HG03135 (cell line): Measurements from ENCODE around the gene KCNQ1.

ENCODE experiments used
- ATAC-seq: cut with Tn5 transposase; IDR thresholded peaks from one replicate; pipeline ENCODE4 v1.9.1; 2021; ENCODE audit warnings: mild to moderate bottlenecking, moderate library complexity; ENCODE audit not compliant: unreplicated experiment

KCNQ1 gene

DNA sequence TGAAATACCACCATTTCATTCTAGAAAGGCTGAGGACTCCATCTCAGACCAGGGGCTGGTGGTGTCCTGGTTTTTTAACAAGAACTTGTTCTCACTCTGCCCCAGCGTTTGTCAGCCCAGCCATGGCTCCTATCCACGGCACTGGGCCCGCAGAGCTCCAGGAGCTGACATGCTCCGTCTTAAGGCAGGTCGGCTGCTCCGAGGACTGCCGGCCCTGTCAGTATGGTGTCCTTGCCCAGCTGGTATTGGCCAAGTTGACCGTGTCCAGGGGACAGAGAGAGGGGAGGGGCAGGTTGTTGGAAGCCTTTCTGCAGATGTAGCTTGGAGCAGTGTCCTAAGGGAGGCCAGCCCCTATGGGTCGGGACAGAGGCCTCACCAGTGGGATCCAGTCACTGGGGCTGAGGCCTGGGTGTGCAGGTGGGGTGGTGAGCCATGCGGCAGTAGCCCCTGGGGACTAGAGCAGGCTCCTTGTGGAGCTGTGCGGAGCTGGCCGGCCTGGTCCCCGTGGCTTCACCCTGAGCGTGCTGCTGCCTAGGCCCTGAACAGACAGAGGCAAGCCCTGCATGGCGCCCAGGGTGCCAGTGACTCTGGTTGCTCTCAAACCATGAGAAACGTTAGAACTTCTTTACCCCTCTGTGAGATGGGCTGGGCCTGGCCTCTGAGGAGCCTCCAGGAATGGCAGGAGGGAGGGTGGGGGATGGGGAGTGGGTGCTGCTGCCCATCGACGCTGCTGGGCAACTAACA is 294.9 kb downstream of the KCNQ1 start:
- no peak for ATAC-seq

DNA sequence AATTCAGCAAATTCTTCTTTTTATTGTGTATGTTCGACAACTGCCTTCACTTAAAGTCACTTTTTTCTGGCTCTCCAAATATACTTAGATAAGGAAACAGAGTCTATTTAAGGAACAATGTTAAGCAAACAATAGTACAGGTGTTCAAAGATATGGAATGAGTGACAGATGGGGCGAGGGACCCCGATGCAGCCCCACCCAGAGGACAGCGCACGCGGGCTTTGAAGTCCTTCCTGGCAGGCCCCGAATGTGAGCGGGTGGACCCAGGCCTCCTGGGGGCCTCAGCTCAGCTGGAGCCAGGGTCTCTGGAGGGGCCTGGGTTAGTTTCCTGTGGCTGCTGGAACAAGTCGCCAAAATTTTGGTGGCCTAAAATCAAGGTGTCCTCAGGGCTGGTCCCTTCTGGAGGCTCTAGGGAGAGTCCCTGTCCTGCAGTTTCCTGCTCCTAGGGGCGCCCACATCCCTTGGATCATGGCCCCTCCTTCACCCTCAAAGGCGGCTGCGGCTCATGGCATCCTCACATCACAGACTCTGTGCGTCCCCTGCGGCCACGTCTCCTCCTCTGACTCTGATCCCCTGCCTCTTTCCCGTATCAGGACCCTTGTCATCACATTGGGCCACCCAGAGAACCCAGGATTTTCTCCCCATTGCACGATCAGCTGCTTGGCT is 295.6 kb downstream of the KCNQ1 start:
- ATAC-seq: no peak

DNA sequence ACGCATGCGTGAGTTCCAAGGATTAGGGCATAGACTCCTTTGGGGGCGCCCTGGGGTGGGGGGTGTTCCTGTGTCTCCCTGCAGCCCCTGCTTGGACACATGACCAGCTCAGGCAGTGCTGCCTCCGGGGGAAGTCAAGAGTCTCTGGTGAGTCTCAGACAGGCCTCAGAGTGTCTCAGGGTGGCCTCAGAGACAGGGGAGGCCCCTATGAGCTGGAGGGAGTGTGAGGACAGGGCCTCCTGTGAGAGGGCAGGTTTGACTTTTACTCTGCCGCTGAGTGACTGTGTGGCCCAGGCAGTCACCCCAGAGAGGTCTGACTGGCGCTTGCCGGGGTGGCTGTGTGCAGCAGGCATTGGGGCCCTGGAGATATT is 296.2 kb downstream of the KCNQ1 start:
- ATAC-seq: no peak

DNA sequence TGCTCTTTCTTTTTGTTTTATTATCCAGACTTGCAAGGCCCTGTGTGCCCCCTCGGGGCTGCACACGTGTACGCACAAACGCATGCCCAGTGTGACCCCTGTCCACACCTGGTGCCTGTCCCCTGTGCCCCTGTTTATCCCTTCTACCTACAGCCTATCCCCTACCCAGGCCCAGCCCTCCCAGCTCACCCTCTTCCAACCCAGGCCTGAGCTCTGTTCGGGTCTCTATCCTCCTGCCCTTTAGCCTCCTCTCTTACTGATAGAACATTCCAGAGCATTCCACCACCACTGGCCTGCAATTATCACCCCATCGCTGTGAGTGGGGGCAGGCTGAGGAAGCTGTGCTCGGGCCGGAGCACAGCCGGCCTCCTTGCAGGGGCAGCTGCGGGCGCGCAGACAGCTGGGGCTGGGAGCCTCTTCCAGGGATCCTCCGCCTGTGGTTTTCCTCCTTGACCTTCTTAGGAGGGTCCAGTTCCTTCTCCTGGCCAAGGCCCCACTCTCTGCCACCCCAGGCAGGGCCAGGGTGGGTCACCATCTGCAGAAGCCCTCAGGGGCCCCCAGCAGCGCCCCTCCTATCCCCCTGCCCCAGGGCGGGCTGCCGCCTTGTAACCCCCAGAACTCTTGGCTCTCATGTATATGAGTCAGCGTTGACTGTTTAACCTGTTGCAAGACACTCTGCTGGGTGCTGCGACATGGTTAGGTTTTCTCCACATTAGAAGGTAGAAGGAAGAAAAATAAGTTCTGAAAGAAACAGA is 296.7 kb downstream of the KCNQ1 start:
- ATAC-seq: no peak

DNA sequence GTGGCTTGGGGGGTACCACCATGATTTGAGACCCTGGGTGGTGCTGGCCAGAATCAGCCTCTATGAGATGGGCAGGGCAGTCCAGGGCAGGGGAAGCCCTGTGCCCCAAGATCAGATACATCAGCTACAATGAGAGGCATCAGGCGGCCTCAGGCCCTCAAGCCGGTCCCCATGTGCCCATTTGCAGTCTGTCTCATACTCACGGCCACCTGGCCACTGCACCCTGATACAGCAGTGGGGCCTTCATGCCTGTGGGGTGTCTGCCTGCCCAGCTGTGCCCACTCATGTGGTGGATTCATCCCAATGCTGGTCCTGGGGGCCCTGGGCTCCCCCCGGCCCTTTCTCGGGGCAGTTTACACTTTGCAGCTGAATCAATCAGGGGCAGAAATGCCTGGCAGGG is 297.4 kb downstream of the KCNQ1 start:
- ATAC-seq: no peak

DNA sequence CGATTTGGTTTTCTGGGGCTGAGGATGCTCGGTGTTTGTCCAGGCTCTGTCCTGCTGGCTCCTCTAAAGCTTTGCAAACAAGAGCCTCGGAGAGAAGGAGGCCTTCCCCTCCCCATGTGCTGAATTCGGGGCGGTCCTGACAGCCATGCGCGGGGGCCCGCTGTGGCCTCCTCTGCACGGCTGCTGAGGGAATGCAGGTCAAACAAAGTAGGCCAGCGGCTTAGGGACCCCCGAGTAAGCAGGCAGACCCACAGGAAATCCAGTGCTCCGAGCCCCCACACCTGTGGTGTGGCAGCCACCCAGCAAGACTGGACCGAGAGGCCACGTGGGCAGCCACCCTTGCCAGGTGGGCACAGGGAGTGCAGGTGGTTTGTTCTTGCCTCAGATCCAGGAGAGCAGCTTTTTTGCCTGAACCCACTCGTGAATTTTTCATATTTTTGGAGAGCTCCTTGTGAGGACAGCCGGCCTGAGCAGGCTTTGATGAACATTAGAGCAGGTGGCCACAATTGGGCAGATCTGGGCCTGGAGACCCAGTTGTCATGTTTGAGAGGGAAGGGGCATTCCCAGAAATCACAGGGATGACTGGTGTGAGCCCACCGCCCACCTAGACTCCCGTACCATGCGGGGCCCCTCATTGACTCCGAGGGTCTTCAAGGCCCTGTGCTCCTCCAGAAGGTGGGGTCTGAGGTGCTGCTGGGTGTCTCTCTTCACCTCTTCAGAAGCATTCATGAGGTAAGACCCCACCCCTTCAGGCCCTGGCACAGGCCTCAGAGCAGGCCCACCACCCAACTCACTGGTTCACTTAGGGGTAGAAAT is 298.0 kb downstream of the KCNQ1 start:
- no peak for ATAC-seq

DNA sequence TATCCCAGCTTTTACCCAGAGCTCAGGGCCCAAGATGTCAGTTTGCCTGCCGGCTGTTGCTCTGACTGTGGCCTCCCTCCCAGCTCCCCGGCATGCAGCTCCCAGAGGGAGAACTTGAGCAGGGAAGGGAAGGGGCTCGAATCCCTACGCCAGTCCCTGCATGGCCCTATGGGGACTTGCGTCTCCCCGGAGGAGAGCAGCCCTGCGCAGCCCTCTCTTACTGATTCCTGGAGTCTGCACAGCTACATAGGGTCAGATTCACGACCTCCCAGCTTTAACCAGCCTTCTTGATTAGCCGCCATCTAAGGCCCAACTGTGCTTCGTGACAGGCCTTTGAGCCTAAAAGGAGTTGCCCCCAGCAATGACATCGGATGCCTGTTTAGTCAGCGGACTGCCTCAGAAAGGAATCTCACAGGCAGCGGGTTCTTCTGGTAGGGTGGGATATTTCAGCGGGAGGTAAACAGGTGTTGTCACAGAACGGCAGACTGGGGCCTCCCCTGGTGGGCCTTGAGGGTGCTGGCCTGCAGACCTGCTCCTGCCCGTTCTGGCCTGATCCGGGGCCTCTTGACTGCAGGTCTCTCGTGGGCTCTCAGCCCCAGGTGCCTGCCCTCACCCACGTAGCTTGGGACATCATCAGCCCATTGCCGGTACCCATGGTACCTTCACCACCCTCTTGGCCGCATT is 298.8 kb downstream of the KCNQ1 start:
- no peak for ATAC-seq

DNA sequence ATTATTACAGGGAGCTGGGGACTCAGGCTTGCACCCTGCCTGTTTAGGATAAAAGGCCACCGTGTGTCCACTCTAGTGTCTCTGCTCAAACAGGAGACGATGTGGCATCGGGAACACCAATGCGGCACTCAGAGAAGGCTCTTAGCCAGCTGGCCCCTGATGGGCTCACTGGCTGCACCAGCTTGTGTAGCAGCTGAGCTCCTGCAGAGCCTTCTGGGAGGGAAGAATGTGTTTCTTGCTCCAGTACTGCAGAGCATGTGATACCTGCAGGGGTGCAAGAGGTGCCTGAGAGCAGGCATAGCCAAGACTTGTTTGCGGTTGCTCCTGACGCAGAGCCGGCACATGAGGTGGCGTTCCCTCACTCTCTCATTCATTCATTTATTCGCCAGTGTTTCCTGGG is 299.4 kb downstream of the KCNQ1 start:
- ATAC-seq: no peak

DNA sequence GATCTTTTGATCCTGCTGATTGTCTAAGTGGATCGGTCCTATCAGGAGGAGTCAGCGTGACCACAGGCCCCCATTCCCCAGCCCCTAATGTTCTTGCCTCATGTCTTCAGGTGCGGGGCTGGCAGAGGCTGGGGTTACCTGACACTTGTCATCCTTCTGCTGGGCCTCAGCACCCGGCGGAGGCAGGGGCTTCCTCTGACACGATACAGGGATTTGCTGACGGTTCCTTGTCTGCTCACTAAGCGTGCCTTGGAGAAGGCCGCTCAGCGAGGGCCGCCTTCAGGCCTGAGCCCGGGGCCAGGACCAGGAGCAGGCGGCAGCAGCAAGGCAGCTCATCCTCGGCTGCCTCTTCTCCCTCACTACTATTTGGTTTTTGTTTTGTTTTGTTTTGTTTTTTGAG is 300.7 kb downstream of the KCNQ1 start:
- ATAC-seq: no peak

DNA sequence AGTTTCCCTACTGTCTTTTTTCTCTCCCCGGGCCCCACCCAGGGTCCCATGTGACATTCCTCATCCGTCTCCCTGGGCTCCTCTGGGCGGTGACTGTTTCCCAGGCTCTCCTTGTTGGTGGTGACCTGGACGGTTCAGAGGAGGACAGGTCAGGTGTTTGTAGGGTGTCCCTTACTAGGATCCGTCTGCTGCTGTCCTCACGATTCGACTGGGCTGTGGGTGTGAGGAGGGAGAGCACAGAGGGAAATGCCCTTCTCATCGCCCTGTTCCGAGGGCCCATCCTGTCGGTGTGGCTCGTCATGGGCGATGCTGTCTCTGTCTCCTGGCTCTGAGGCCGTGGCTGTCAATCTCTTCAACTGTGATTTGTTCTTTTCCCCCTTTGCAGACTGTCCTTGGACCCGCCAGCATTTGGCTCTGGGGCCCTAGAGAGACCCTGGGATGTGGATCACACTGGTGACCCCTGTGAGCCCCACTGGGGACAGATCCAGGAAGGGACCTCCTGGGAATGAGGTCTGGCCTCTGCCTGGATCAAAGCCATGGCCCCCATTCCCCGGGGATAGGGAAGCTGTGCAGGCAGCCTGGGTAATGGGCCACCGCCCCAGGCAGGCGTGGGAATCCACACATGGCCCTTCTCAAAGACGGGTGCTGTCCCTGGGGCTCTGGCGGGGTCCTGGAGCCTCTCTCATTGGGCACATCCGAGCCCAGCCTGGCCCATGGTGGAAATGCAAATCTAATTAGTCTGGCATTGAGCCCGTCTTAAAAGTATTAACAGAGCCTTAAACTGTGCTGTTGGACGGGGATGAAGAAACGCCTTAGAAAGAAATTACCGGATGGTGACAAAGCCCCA is 301.8 kb downstream of the KCNQ1 start:
- no peak for ATAC-seq

DNA sequence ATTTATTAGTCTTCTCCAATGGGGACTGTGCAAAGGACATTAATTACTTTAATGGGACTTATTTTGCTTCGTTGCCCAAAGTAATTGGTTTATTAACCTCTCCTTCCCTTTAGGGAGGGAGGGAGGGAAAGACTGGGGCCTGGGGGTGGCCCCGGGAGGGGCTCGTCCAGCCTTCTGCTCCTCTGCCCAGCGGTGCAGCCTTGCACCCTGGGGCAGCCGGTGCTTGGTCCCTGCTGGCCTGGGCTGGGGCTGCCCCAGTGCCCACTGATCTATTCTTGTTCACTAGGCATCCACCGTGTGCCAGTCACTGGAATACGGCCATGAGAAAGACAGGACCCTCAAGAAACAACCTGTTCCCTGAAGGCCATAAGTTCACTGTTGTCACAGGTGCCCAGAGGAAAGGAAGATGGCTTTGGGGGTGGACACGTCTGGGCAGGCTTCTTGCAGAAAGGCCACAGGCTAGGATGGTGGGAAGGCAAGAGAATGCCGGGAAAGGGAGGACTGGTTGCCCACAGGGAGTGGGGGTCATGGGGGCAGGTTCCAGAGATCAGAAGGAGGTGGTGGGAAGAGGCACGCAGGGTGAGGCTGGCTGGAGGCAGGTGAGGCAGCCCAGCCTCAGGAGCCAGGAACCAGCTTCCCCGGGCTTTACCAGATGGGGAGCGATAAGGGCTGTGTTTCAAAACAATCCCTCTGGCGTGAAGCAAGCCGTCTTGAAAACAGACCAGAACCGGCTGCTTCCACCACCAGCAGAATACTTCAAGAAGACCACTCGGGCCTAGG is 302.6 kb downstream of the KCNQ1 start:
- no peak for ATAC-seq

DNA sequence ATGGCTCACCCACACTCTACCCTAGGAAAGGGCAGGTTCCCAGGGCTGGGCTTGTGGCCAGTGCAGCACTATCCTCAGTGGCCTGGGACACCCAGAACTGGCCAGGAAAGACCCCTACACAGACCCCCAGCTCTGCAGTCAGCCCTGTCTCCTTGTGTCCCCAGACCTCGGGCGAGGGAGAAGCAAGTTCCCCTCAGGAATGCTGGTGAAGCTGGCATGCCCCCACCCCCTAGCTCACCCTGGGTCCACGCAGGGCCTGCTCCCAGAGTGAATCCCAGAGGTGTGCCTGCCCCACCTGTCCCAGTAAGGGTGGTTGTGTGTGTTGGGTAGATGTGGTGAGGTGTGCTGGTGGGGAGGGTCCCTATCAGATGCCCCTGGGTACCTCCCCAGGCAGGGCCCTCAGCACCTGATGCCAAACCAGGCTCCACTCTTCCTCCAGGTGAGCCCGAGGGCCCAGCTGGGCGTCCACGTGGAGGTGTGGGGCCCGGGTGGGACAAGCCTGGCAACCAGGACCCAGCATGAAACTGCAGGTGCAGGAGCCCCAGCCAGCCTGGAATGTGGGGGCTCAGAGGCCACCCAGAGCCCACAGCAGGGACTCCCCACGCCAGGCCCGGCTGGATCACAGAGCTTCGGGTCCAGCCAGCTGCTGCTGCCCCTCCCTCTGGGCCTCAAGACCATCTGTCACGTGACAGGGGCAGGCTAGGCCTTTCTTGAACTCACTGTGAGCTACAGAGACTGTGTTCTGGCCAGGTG is 303.4 kb downstream of the KCNQ1 start:
- no peak for ATAC-seq

DNA sequence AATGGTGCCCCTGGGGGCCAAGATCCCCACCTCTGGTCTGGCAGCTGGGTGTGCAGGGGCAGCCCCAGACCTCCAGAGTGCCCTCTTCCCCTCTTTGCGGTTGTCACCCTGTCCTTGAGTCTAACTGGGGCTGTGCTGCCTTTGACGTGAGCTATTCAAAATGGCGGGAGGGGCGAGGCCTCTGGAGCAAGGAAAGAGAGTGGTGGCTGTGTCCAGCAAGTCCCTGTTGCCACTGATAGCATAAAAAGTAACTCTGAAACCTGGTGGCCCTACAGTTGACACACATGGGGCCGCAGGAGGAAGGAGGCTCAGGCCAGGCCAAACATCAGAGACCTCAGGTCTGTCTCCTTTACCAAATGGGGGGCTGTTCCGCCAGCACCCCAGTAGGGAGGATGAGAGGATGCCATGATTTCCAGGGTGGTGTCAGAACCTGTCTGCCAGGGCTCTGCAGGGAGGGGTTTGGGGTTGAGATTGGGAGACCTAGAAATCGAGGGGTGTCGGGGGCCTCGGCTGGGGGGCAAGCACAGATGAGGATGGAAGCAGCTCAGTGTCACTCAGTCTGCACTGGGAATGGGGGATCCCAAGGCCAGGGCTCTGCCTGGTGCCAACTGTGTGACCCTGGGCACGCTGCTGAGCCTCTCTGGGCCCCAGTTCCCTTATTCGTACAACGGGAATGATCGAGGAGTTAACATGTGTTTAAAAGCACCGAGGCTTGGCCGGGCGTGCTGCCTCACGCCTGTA is 304.2 kb downstream of the KCNQ1 start:
- no peak for ATAC-seq

DNA sequence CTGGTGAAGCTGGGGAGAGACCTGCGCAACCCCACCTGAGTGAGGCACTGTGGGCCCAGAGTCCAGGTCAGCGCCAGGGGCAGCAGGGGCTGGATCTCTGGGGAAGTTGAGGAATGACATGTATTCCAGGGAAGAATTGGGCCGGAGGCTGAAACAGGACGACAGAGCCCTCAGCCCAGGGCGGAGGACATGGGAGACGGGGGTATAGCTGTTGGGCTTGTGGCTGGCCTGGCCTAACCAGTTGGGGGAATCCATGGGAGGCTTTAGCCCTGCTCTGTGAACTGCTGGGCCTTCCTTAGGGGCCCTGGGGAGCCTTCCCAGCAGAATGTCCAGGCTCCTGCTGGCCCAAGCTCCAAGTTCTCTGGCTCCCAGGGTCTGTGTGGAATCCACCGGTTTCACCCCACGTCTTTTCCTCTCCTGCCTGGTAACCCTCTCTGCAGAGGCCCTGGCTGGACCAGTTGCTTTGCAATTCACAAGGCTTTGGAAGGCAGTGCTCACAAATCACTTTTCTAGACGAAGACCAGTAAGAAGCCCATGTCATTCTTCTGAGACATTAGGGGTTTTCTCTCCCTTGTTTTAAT is 305.4 kb downstream of the KCNQ1 start:
- no peak for ATAC-seq

DNA sequence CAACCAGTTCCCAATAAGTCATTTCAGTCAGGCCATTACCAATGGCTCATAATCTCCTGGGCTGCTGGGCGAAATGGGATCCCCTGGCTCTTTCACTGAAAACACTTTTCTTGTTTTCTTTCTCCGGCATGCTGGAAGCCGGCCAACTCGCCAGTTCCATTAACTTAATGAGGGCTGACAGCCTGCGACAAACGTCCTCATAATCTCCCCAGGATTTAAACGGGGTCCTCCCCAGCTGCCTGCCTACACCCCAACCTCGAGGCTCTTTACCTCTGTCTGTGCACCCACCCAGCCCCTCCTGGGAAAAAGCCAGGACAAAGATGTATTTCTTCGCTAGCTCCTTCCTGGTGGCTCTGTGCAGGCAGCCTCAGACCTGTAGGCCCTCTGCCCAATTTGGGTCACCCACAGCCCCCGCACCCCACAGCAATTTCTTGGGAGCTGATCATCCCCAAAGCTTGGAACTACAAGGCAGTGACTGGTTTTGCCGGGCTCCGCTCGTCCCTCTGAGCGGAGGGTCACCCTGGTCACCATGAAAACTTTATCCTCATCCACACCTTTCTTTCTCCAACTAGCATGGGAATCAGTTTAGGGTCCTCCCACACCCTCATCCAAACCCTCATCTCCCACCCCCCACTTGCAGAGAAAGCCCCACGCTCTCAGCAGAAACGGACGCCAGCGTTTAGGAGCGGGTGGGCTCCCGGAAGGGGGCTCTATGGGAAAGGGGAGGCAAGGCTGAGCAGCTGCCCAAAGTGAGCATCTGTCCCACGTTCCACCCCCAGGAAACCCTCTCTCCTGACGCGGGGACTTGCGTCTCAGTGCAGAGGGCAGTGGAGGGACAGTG is 306.1 kb downstream of the KCNQ1 start:
- no peak for ATAC-seq

DNA sequence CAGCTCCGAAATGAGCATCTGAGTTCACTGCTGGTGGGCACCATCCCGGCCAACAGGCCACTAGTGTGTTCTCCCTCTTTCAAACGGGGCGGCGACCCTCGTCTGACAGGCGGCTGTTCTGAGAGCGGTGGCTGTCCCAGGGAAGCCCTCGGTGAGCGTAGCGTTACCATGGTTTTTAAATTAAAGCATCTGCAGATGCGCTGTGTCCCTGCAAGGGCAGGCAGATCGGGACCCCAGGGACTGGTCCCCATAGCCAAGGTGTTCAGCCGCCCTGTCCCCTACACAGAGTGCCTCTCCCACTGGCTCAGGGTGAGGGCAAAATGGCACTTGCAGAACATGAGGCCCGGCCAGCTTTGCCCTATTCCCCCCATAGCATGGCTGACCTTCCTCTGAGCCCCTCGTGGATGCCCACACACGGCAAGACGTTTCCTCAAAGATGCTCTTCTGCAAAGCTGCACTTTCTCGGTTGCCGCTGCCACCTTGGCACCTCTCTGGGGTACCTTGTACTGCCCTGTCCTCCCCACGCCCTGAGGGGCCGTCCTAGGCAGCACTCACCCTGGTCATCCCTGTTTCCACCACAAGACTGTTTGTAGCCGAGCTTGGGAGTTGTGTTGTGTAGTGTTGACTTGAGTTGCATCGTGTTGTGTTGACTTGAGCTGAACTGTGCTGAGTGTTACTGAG is 306.9 kb downstream of the KCNQ1 start:
- no peak for ATAC-seq
